ENCODE data around the gene WDR46. TPM values are rescaled to one million over a fixed set of nuclear protein-coding genes. Genes with fewer than 3 reads are reported as not detected.
A peak's percentile ranks its signal among the peaks of the same experiment; 100 is the strongest.

WDR46 gene
- total and polyA plus RNA-seq, 2 of the 13 experiments (the other 11 are each of a cell fraction or from before 2014, with no cell fraction given): 47.4 to 105 TPM

- TF ChIP-seq GRHL1 (CRISPR knock-in tag; conservative IDR thresholded peaks at IDR 0.05) (no peak), MED8 (CRISPR knock-in tag; IDR thresholded peaks at IDR 0.05; ENCODE audit: insufficient replicate concordance) (peak; percentile 76), HCFC1 (IDR thresholded peaks at IDR 0.05; ENCODE audit: low read depth, low read length) (peak; percentile 55; the same call in 1 of the 2 replicates), XRCC5 (optimal IDR thresholded peaks at IDR 0.05; ENCODE audit: low read length) (peak; percentile 88), ZFY (CRISPR knock-in tag; IDR thresholded peaks at IDR 0.05) (peak; percentile 73), ZNF337 (CRISPR knock-in tag; IDR thresholded peaks at IDR 0.05; ENCODE audit: borderline replicate concordance, low read depth) (no peak), TP53 (CRISPR knock-in tag; conservative IDR thresholded peaks at IDR 0.05) (peak; percentile 65; the same call in 1 of the 2 replicates), ZNF770 (CRISPR knock-in tag; IDR thresholded peaks at IDR 0.05) (peak; percentile 73), ZNF431 (CRISPR knock-in tag; IDR thresholded peaks at IDR 0.05; ENCODE audit: borderline replicate concordance, low read depth) (peak; percentile 15), TRIM22 (IDR thresholded peaks at IDR 0.05) (no peak), ZNF772 (CRISPR knock-in tag; IDR thresholded peaks at IDR 0.05) (peak; percentile 69; the same call in 1 of the 2 replicates), RFXANK (CRISPR knock-in tag; IDR thresholded peaks at IDR 0.05) (peak; percentile 34), NFE2L2 (IDR thresholded peaks at IDR 0.05; ENCODE audit: low read length) (no peak), AGO2 (optimal IDR thresholded peaks at IDR 0.05; ENCODE audit: low read depth, low read length) (peak; percentile 97), ZNF703 (CRISPR knock-in tag; IDR thresholded peaks at IDR 0.05; ENCODE audit: borderline replicate concordance) (no peak), GABPA (IDR thresholded peaks at IDR 0.05; ENCODE audit: low read depth, low read length) (peak; percentile 82), GABPA (CRISPR knock-in tag; IDR thresholded peaks at IDR 0.05; ENCODE audit: low read depth) (peak; percentile 93), ATAD3A (CRISPR knock-in tag; IDR thresholded peaks at IDR 0.05) (no peak), ARHGAP35 (CRISPR knock-in tag; IDR thresholded peaks at IDR 0.05; ENCODE audit: borderline replicate concordance) (peak; percentile 18; the same call in 1 of the 2 replicates)
- TF ChIP-seq, protein P1, sequence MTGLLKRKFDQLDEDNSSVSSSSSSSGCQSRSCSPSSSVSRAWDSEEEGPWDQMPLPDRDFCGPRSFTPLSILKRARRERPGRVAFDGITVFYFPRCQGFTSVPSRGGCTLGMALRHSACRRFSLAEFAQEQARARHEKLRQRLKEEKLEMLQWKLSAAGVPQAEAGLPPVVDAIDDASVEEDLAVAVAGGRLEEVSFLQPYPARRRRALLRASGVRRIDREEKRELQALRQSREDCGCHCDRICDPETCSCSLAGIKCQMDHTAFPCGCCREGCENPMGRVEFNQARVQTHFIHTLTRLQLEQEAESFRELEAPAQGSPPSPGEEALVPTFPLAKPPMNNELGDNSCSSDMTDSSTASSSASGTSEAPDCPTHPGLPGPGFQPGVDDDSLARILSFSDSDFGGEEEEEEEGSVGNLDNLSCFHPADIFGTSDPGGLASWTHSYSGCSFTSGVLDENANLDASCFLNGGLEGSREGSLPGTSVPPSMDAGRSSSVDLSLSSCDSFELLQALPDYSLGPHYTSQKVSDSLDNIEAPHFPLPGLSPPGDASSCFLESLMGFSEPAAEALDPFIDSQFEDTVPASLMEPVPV (CRISPR knock-in tag; IDR thresholded peaks at IDR 0.05): peak; percentile 89
- TF ChIP-seq, protein P2, sequence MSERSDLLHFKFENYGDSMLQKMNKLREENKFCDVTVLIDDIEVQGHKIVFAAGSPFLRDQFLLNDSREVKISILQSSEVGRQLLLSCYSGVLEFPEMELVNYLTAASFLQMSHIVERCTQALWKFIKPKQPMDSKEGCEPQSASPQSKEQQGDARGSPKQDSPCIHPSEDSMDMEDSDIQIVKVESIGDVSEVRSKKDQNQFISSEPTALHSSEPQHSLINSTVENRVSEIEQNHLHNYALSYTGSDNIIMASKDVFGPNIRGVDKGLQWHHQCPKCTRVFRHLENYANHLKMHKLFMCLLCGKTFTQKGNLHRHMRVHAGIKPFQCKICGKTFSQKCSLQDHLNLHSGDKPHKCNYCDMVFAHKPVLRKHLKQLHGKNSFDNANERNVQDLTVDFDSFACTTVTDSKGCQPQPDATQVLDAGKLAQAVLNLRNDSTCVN (CRISPR knock-in tag; IDR thresholded peaks at IDR 0.05; ENCODE audit: borderline replicate concordance): peak; percentile 64
These were observed 10.4 kb upstream of the WDR46 start (continued) for GRCh38 chr6:33299237-33299944.
